HFF-Myc (cell line): ENCODE results near the gene HS6ST2.
"Not testable (repeated sequence)": the region's sequence is repeated elsewhere in the genome, so short reads cannot be mapped to it uniquely, and the experiment has no call there.

Experiments used
- DNase-seq: peaks from one replicate; pipeline ENCODE4 v3.0.0-alpha.2; 2011; ENCODE audit warnings: low read depth; ENCODE audit errors: extremely low read depth
- H3K4me3 ChIP-seq: replicated peaks from 2 replicates; pipeline ENCODE4 v1.5.1; 2011; ENCODE audit warnings: low read depth, mild to moderate bottlenecking, control low read depth, low read length
- TF ChIP-seq, protein P1 (sequence below): IDR thresholded peaks from 2 replicates; pipeline ENCODE4 v1.5.1; 2012; ENCODE audit warnings: mild to moderate bottlenecking, low read depth, low read length, control low read depth; ENCODE audit errors: missing control alignments

Gene HS6ST2

DNA sequence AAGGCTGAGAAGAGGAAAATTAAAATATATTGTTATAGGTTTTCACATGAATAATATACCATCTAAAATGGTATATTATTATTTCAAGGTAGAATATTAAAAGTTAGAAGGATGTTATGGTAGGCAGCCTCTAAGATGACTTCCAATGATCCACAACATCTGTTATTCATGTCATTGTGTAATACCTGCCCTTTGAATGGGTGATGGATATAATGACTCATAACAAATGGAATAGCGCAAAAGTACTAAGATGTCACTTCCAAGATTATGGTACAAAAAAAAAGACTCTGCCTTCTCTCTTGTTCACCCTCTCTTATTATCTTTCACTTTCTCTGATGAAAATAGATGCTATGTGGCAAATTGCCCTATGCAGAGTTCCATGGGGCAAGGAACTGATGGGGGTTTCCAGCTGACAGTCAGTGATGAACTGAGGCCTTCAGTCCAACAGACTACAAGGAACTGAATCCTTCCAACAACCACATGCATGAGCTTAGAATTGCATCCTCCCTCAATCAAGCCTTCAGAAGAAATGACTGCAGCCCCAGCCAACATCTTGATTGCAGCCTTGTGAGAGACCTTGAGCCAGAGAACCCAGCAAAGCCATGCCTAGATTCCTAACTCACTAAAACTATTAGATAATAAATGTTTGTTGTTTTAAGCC, 57.7 kb downstream of the HS6ST2 start:
- TF ChIP-seq, protein P1, sequence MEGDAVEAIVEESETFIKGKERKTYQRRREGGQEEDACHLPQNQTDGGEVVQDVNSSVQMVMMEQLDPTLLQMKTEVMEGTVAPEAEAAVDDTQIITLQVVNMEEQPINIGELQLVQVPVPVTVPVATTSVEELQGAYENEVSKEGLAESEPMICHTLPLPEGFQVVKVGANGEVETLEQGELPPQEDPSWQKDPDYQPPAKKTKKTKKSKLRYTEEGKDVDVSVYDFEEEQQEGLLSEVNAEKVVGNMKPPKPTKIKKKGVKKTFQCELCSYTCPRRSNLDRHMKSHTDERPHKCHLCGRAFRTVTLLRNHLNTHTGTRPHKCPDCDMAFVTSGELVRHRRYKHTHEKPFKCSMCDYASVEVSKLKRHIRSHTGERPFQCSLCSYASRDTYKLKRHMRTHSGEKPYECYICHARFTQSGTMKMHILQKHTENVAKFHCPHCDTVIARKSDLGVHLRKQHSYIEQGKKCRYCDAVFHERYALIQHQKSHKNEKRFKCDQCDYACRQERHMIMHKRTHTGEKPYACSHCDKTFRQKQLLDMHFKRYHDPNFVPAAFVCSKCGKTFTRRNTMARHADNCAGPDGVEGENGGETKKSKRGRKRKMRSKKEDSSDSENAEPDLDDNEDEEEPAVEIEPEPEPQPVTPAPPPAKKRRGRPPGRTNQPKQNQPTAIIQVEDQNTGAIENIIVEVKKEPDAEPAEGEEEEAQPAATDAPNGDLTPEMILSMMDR, result no peak
- no peak overlapping the region for H3K4me3 ChIP-seq
- no peak for DNase-seq

DNA sequence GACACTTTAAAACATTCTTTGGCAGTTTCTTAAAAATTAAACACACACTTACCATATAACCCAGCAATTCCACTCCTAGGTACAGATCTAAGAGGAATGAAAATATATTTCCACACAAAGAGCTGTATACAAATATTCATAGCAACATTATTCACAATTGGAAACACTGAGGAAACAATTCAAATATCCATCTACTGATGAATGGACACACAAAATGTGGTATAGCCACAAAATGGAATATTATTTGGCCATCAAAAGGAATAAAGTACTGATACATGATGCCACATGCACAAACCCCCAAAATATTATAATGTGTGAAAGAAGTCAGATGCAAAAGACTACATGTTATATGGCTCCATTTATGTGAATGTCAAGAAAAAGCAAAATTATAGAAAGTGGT, 70.9 kb downstream of the HS6ST2 start:
- no peak for DNase-seq
- TF ChIP-seq, protein P1, result no peak
- H3K4me3 ChIP-seq, result no peak overlapping the region

DNA sequence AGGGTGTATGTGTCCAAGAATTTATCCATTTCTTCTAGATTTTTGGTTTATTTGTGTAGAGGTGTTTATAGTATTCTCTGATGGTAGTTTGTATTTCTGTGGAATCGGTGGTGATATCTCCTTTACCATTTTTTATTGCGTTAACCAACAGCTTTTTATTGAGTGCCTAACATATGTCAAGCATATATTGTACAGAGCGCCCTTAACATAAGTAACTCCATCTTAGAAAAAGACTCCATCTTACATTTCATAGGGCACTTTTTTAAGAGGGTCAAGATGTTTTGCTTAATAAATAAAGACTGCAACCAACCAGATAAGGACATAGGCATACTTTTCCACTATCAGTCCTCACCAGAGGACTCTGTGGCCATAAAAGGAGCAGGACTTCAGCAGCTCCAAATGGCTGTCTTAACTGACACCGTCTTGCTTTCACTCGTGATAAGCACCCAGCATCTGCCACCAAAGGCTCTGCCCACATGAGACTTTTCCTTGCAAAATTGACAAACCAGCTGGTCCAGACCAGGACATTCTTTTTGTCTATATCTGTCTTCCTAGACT, 75.0 kb downstream of the HS6ST2 start:
- no peak overlapping the region for H3K4me3 ChIP-seq
- TF ChIP-seq, protein P1, result no peak
- DNase-seq, result no peak

DNA sequence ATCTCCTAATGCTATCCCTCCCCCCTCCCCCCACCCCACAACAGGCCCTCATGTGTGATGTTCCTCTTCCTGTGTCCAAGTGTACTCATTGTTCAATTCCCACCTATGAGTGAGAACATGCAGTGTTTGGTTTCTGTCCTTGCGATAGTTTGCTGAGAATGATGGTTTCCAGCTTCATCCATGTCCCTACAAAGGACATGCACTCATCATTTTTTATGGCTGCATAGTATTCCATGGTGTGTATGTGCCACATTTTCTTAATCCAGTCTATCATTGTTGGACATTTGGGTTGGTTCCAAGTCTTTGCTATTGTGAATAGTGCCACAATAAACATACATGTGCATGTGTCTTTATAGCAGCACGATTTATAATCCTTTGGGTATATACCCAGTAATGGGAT, 77.7 kb downstream of the HS6ST2 start:
- DNase-seq, H3K4me3 ChIP-seq: not testable (repeated sequence)

DNA sequence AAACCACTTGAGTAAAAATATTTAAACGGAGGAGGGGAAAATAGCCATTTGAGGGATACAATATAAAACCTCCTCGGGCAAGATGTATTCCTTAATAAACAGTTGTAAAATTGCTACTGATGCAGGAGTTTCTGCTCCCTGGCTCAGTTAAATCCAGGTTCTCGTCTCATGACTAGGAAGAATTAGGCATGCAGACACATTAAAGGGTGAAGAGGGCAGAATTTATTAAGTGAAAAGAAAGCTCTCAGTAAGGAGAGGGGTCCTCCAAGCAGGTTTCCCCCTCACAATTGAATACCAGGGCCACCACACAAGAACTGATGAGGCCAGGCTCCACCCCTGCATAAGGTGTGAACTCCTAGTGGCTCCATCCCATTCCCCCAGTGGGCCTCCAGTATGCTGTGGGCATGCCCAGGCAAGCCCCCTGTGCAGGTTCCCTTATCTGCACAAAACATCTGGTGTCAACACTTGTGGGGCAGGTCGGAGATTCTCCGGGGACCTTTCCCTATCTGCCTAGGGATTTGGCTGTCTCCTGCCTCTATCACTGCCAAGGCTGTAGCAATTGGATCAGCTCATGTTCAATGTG, 80.4 kb downstream of the HS6ST2 start:
- no peak overlapping the region for H3K4me3 ChIP-seq
- TF ChIP-seq, protein P1, result no peak
- DNase-seq, result no peak

DNA sequence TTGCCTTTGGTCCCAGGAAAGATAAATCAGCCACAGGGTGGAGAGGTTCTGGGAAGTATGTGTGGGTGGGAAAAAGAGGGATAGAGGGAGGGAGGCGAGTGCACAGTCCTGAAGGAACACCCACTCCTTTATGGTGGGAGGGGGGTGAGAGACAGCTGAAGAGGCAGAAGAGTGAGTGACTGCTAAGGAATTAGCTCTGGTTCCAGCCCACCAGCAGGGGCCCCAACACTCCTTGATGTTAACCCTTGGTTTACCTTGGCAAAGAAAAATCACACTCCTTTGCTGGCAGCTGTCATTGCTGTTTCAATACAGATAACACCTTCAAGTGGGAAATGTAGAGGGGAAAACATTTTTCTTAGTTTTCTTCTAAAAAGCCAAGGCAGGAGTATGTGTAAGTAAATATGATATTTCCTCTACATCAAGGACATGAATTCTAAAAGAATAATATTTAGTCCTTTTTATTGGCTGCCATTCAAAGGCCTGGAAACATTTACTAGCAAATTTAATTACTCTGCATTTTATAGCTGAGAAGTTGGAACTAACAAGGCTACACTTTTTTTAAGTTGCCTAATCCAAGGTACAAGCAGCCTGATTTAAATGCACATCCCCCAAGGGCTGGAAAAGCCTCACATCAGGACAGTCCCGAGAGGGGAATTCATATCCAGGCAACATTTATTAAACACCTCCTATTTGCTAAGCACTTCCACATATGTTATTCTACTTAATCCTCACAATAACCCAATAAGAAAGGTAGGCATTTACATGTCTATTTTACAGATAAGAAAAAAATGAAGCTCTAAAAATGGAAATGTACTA, 81.7 kb downstream of the HS6ST2 start:
- TF ChIP-seq, protein P1, result no peak
- H3K4me3 ChIP-seq, result no peak overlapping the region
- DNase-seq, result no peak
